Neural cell (in vitro differentiated cells): ENCODE measurements around the gene ARHGAP40. TPM values are rescaled to one million over a fixed set of nuclear protein-coding genes. Genes with fewer than 3 reads are reported as not detected.

Experiments
- H2AFZ ChIP-seq: fragments of 200-600, 300-800 bp; sonication (generic), shearing (Covaris generic); 2 replicates; pipeline ENCODE4 v1.6.0; 2014; ENCODE audit warnings: low read depth, mild to moderate bottlenecking, antibody characterized with exemption, low read length, moderate library complexity
- H3F3A ChIP-seq: fragments of 200-600 bp; shearing (Covaris generic); 2 replicates; pipeline ENCODE4 v1.6.1; 2016; ENCODE audit warnings: mild to moderate bottlenecking, moderate library complexity, mixed read lengths, antibody characterized with exemption, low read length; ENCODE audit not compliant: insufficient read depth, poor library complexity, severe bottlenecking
- H3K27ac ChIP-seq: fragments of 200-600, 300-800 bp; sonication (generic), shearing (Covaris generic); 2 replicates; pipeline ENCODE4 v1.5.1; 2014; ENCODE audit warnings: mild to moderate bottlenecking, low read length, moderate library complexity
- H3K27me3 ChIP-seq: fragments of 300-800, 200-600 bp; sonication (generic), shearing (Covaris generic); 2 replicates; pipeline ENCODE4 v1.6.0; 2014; ENCODE audit warnings: mild to moderate bottlenecking, low read depth, low read length, moderate library complexity; ENCODE audit not compliant: insufficient read depth
- H3K36me3 ChIP-seq: fragments of 300-800, 200-600 bp; sonication (generic), shearing (Covaris generic); 2 replicates; pipeline ENCODE4 v1.5.1; 2014; ENCODE audit warnings: mild to moderate bottlenecking, antibody characterized with exemption, low read length, moderate library complexity; ENCODE audit not compliant: insufficient read depth
- H3K4me2 ChIP-seq: fragments of 300-800, 200-600 bp; sonication (generic), shearing (Covaris generic); 2 replicates; pipeline ENCODE4 v1.6.0; 2014; ENCODE audit warnings: mild to moderate bottlenecking, low read length
- H3K4me3 ChIP-seq: fragments of 300-800, 200-600 bp; sonication (generic), shearing (Covaris generic); 2 replicates; pipeline ENCODE4 v1.5.1; 2014; ENCODE audit warnings: mild to moderate bottlenecking, low read length, moderate library complexity
- H3K79me2 ChIP-seq: fragments of 200-600 bp; shearing (Covaris generic); replicated peaks from 2 replicates; pipeline ENCODE4 v1.6.0; 2014; ENCODE audit warnings: mild to moderate bottlenecking, low read length, moderate library complexity; ENCODE audit not compliant: insufficient read depth
- H3K9ac ChIP-seq: fragments of 300-800, 200-600 bp; sonication (generic), shearing (Covaris generic); 2 replicates; pipeline ENCODE4 v1.6.1; 2016; ENCODE audit warnings: mild to moderate bottlenecking, low read length, mixed read lengths
- H3K9me2 ChIP-seq: fragments of 200-600 bp; shearing (Covaris generic); 2 replicates; pipeline ENCODE4 v1.6.1; 2016; ENCODE audit warnings: mild to moderate bottlenecking, low read length, mixed read lengths; ENCODE audit not compliant: insufficient read depth
- H3K9me3 ChIP-seq: fragments of 200-600, 300-800 bp; sonication (generic), shearing (Covaris generic); 2 replicates; pipeline ENCODE4 v1.6.1; 2016; ENCODE audit warnings: mild to moderate bottlenecking, mixed run types, low read length, moderate library complexity, mixed read lengths
- H4K20me1 ChIP-seq: fragments of 200-600 bp; shearing (Covaris generic); 2 replicates; pipeline ENCODE4 v1.6.1; 2016; ENCODE audit warnings: mild to moderate bottlenecking, mixed run types; ENCODE audit not compliant: insufficient read depth
- EP300 ChIP-seq: fragments of 450-650 bp; conservative IDR thresholded peaks from 2 replicates; pipeline ENCODE4 v1.6.1; 2014; ENCODE audit warnings: antibody characterized with exemption, mild to moderate bottlenecking, moderate library complexity; ENCODE audit not compliant: poor library complexity, severe bottlenecking
- EZH2 ChIP-seq: fragments of 200-600, 300-800 bp; shearing (Covaris generic), sonication (generic); IDR thresholded peaks from 2 replicates; pipeline ENCODE4 v1.6.1; 2014; ENCODE audit warnings: antibody characterized with exemption, low read length, borderline replicate concordance, mild to moderate bottlenecking; ENCODE audit not compliant: insufficient read depth, poor library complexity, severe bottlenecking
- MXI1 ChIP-seq: fragments of 450-650 bp; conservative IDR thresholded peaks from 2 replicates; pipeline ENCODE4 v1.6.1; 2014; ENCODE audit warnings: antibody characterized with exemption, mild to moderate bottlenecking; ENCODE audit not compliant: poor library complexity, severe bottlenecking
- POLR2AphosphoS5 ChIP-seq: IDR thresholded peaks from 2 replicates; pipeline ENCODE4 v1.6.1; 2012
- RAD21 ChIP-seq: fragments of 450-650 bp; conservative IDR thresholded peaks from 2 replicates; pipeline ENCODE4 v1.6.1; 2014; ENCODE audit warnings: antibody characterized with exemption, mild to moderate bottlenecking, moderate library complexity
- SMC3 ChIP-seq: fragments of 450-650 bp; conservative IDR thresholded peaks from 2 replicates; pipeline ENCODE4 v1.6.1; 2014; ENCODE audit warnings: antibody characterized with exemption, mild to moderate bottlenecking, moderate library complexity; ENCODE audit not compliant: poor library complexity
- TAF1 ChIP-seq: IDR thresholded peaks from 2 replicates; pipeline ENCODE4 v1.6.1; 2012; ENCODE audit warnings: low read depth
- polyA plus RNA-seq: library from polyadenylated mRNA; depleted of rRNA; stranded (reverse); fragments of >200 nt; gene quantifications from 2 replicates; pipeline ENCODE4 v1.2.3, GENCODE V29; 2014
- TF ChIP-seq, protein P1 (sequence below): IDR thresholded peaks from 2 replicates; pipeline ENCODE4 v1.6.1; 2012; ENCODE audit warnings: borderline replicate concordance
- TF ChIP-seq, protein P2 (sequence below): fragments of 450-650 bp; IDR thresholded peaks from 2 replicates; pipeline ENCODE4 v1.5.1; 2014; ENCODE audit warnings: antibody characterized with exemption, mild to moderate bottlenecking, moderate library complexity; ENCODE audit not compliant: poor library complexity, severe bottlenecking

Gene ARHGAP40
- polyA plus RNA-seq, 1 donor from 2014 or later: 0.61 TPM

DNA sequence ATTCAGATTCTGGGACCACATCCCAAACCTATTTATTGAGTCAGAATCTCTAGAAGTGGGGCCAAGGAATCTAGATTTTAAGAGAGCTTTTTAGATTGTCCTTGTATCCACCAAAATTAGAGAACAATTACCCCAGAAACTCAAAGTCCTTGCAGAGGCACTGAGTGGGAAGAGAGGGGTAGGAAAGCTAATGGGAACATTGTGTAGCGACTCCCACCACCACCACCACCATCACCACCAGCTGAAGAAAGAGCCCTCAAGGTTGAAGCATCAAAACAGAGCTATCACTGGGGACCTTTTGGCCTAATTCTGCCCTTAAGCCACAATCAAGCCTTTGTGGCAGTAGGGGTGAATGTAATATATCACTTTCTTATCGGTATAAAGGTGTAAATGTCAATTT is 83.7 kb downstream of the ARHGAP40 start:
- Histone ChIP-seq H4K20me1 (no peaks in the 10 kb centered on the region), H3K9me3 (no peaks in the 10 kb centered on the region), H3K79me2 (no peaks in the 10 kb centered on the region), H2AFZ (no peak overlapping the region), H3K4me2 (no peak overlapping the region), H3K27ac (no peak overlapping the region), H3K9ac (no peak overlapping the region), H3K27me3 (no peaks in the 10 kb centered on the region), H3F3A (no peaks in the 10 kb centered on the region), H3K4me3 (no peak overlapping the region), H3K36me3 (no peaks in the 10 kb centered on the region), H3K9me2 (no peaks in the 10 kb centered on the region)
- TF ChIP-seq EP300 (no peak), POLR2AphosphoS5 (no peak), MXI1 (no peak), EZH2 (no peak), RAD21 (no peak), SMC3 (no peak), TAF1 (no peak)
- TF ChIP-seq, protein P1, sequence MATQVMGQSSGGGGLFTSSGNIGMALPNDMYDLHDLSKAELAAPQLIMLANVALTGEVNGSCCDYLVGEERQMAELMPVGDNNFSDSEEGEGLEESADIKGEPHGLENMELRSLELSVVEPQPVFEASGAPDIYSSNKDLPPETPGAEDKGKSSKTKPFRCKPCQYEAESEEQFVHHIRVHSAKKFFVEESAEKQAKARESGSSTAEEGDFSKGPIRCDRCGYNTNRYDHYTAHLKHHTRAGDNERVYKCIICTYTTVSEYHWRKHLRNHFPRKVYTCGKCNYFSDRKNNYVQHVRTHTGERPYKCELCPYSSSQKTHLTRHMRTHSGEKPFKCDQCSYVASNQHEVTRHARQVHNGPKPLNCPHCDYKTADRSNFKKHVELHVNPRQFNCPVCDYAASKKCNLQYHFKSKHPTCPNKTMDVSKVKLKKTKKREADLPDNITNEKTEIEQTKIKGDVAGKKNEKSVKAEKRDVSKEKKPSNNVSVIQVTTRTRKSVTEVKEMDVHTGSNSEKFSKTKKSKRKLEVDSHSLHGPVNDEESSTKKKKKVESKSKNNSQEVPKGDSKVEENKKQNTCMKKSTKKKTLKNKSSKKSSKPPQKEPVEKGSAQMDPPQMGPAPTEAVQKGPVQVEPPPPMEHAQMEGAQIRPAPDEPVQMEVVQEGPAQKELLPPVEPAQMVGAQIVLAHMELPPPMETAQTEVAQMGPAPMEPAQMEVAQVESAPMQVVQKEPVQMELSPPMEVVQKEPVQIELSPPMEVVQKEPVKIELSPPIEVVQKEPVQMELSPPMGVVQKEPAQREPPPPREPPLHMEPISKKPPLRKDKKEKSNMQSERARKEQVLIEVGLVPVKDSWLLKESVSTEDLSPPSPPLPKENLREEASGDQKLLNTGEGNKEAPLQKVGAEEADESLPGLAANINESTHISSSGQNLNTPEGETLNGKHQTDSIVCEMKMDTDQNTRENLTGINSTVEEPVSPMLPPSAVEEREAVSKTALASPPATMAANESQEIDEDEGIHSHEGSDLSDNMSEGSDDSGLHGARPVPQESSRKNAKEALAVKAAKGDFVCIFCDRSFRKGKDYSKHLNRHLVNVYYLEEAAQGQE: no peak
- TF ChIP-seq, protein P2, sequence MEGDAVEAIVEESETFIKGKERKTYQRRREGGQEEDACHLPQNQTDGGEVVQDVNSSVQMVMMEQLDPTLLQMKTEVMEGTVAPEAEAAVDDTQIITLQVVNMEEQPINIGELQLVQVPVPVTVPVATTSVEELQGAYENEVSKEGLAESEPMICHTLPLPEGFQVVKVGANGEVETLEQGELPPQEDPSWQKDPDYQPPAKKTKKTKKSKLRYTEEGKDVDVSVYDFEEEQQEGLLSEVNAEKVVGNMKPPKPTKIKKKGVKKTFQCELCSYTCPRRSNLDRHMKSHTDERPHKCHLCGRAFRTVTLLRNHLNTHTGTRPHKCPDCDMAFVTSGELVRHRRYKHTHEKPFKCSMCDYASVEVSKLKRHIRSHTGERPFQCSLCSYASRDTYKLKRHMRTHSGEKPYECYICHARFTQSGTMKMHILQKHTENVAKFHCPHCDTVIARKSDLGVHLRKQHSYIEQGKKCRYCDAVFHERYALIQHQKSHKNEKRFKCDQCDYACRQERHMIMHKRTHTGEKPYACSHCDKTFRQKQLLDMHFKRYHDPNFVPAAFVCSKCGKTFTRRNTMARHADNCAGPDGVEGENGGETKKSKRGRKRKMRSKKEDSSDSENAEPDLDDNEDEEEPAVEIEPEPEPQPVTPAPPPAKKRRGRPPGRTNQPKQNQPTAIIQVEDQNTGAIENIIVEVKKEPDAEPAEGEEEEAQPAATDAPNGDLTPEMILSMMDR: no peak

DNA sequence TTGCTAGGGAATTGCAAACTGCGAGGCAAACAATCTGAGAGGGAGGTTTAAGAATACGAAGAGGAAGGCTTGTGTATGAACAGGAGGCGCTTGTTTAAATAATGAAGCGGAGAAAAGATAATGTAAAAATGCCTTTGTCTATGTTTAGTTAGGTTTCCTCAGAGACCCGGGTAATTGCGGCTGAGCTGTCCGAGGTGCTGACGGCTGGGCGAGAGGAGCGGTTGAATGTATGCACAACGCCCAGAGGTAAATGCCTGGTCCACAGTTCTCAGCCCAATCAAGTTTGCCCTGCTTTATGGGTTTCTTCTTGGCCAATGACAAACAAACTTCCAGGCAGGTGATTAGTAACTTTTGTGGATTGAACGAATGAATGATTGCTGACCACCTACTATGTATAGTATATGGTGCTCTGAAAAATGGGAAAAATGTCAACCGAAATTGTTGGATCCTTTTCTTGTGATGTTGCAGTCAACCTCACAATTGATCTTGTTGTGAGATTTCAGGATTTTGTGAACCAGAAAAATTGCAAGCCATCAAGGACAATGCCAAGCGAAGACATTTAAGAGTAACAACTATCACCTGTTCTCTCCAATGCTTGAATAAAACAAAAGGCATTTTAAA is 84.4 kb downstream of the ARHGAP40 start:
- H3K9ac ChIP-seq: no peak overlapping the region
- no peak overlapping the region for H3K4me2 ChIP-seq
- no peak overlapping the region for H3K27ac ChIP-seq
- H3K9me3 ChIP-seq: no peaks in the 10 kb centered on the region
- no peaks in the 10 kb centered on the region for H3K27me3 ChIP-seq
- no peak overlapping the region for H2AFZ ChIP-seq
- no peaks in the 10 kb centered on the region for H3K9me2 ChIP-seq
- no peaks in the 10 kb centered on the region for H3K79me2 ChIP-seq
- no peaks in the 10 kb centered on the region for H3K36me3 ChIP-seq
- no peak overlapping the region for H3K4me3 ChIP-seq
- no peaks in the 10 kb centered on the region for H3F3A ChIP-seq
- no peaks in the 10 kb centered on the region for H4K20me1 ChIP-seq
- TF ChIP-seq, protein P1: peak; percentile 91
- TF ChIP-seq EZH2 (no peak), SMC3 (no peak), RAD21 (no peak)
